HTERT RPE-1 (cell line): ENCODE results near the gene GRAMD1A.
"Not testable (repeated sequence)": the region's sequence is repeated elsewhere in the genome, so short reads cannot be mapped to it uniquely, and the experiment has no call there.

ENCODE experiments used
- in situ Hi-C: fragments of 300-500 bp; cut with MboI; formaldehyde crosslinking; loops from 4 replicates; pipeline ENCODE4 v1.14.3; 2020; ENCODE audit warnings: low sequenced_read_pairs

Gene GRAMD1A

DNA sequence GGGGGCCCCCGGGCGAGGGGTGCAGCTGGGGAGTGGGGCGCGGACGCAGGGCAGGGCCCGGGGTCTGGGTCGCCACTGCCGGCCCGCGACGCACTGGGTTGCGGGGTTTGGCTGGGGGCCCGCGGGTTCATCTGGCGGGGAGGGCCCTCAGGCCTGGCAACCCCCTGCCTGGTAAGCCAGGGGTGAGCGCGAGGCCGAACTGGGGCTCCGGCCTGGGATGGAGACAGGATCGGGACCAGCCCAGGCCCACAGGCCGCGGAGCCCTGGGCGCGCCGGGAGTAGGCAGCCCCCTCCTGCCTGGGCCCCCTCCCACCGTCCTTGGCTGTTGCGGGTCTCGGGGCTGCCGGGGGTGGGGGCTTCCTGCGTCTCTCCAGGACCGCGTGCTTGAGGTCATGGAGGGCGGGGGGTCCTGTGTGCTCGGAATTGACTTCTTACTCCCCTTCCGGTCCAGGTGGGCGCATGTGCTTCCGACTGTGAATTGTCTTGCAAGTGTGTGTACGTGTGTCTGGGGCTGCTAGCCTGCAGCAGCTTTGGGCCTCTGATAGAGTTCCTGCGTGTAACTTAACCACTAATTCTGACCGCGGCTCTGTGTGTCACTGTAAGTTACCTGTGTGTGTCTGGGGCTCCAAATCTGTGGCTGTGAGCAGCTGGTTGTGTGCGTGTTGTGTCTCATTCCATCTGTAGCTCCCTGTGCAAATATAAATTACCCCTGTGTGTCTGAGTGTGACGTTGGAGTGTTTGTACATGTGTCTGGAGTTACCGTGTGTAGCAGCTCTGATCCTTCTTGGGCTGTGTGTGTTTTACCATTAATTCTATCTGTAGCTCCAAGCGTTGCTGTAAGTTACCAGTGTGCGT is 751 bp downstream of the GRAMD1A start:
- in situ Hi-C loops = no loop called here

DNA sequence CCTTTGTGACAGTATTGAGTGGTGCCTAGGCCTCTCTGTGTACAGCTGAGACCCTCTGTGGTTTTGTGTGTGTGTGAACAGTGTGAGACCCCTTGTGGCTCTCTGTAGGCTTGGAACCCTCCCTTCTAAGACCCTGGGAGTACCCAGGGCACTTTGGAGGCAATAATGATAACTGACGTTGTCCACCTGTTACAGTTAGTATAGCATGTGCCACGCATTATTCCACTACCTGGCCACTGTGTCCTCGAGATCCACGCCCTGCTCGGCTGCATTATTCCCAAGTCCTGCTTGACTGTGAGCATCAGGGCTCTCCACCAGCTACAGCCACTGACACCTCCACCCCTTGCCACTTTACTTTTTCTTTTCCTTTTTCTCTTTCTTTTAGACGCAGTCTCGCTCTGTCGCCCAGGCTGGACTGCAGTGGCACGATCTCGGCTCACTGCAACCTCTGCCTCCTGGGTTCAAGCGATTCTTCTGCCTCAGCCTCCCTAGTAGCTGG is 2.0 kb downstream of the GRAMD1A start:
- in situ Hi-C loops = no loop called here

DNA sequence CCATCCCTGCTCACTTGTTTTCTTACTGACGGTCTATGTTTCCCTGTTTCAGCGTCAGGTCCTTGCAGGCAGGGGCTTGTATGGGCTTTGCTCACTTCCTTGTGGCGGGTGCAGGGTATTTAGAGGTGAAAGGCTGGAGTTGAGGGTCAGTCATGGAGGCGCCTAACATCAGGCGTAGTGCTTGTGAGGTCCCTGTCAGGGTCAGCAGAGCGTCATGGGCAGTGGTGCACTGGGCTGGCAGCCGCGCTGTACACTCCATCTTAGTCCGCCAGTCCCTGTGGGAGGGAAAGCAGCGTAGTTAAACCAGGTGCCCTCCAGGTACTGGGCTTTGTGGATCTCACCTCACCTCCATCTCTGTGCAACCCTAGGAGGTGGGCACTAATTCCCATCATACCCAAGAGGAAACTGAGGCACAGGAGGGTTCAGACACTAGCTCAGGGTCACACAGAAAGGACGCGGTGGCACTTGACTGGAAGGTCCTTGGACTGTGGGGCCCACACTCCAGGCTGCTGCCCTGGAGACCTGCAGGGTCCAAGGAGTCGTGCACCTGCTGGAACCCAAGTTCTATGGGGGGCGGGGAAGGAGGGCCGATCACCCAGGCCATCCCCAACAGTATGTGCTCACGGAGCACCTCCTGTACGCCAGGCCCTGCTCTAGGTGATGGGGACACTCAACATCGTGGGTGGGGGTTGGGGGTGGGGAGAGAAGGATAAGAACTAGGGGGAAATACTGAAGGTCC is 4.6 kb downstream of the GRAMD1A start:
- in situ Hi-C loops = no loop called here

DNA sequence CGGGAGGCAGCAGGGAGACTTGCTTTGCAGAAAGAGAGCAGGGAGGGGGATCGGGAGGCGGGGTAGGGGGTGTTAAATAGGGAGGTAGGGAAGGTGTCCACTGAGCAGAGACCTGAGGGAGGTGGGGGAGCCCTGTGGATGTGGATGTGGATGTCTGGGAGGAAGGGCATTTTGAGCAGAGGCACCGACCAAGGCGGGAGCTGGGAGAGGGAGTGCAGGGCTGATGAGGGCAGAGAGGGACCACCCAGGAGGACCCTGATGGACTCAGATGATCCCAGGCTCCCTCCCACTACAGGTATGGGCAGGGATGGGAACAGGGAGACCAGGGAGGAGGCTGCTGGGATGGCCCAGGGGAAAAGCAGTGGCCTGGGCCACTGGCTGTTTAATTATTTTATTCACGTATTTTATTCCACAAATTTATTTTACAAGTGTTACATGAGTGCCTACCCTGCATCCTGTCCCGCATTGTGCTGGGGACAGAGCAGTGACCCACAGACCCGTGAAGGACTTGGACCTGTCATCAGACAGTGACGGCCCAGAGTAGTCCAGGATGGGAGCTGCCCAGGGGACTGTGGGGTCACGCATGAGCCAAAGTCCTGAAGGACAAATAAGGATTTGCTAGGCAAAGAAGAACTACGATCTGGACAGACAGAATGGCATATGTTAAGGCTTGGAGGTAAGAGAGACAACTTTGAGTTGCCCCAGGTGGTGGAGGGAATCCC is 5.3 kb downstream of the GRAMD1A start:
- in situ Hi-C loops = no loop called here

DNA sequence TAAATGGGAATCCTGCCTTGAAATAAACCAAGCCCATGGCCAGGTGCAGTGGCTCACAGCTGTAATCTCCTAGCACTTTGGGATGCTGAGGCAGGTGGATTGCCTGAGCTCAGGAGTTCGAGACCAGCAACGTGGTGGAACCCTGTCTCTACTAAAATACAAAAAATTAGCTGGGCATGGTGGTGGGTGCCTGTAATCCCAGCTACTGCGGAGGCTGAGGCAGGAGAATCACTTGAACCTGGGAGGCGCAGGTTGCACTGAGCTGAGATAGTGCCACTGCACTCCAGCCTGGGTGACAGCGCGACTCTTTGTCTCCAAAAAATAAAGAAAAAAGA is 5.9 kb downstream of the GRAMD1A start:
- in situ Hi-C loops = not testable (repeated sequence)

DNA sequence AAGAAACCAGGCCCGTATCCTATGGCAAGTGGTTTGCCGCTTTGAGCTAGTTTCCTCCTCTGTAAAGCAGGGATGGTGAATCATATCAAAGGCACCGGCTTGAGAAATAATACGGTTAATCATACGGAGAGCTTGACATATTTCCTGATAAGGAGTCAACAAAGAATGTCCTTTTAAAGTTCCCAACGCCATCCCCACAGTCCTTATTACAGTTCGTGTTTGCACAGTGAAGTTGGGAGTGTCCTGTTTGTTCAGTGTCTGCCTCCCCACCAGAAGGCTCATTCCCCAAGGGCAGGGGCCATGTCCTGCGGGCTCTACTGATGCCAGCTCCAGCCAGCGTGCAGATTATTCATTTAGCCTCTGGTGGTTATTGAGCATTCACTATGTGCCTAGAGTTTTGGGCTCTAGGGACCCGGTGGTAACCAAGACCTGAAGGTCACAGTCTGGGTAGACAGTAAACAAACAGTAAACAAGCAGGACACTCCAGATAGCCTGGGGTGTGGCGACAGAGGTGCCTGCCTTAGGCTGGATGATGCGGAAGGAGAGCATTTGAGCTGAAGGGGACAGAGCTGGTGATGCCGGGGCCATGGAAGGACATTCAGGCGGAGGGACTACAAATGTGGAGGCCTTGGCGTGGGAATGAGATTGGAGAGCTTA is 6.3 kb downstream of the GRAMD1A start:
- in situ Hi-C loops = no loop called here

DNA sequence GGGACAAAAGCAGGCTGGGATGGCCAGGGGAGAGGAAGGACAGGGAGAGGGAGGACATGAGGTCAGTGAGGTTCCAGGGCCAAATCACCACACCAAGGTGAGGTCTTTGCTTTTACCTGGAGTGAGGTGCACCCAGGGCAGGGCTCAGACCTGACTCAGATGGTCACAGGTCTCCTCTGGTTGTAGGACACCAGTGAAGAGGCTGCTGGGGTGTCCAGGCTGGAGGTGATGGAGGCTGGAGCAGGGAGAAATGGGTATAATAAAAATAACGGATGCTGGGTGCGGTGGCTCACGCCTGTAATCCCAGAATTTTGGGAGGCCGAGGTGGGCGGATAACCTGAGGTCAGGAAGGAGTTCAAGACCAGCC is 6.9 kb downstream of the GRAMD1A start:
- in situ Hi-C loops = no loop called here

DNA sequence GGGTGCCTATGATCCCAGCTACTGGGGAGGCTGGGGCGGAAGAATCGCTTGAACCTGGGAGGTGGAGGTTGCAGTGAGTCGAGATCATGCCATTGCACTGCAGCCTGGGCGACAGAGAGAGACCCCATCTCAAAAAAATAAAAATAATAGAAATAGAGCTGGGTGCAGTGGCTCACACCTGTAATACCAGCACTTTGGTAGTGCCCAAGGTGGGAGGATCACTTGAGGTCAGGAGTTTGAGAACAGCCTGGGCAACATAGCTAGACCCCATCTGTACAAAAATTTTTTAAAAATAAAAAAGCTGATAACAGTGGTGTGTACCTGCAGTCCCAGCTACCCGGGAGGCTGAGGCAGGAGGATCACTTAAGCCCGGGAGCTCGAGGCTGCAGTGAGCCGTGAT is 7.3 kb downstream of the GRAMD1A start:
- in situ Hi-C loops = not testable (repeated sequence)

DNA sequence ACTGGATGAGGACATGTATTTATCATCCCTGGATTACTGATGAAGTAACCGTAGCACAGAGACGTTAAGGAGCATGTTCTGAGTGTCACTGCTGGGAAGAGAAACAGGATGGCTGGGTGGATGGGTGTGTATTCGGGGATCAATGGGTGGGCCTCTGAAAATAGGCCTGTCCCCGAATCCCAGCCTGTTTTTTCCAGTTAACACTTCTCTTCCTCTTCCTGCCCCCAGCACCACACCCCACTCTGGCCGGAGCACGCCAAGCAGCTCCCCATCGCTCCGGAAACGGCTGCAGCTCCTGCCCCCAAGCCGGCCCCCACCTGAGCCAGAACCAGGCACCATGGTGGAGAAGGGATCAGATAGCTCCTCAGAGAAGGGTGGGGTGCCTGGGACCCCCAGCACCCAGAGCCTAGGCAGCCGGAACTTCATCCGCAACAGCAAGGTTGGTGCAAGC is 8.8 kb downstream of the GRAMD1A start:
- in situ Hi-C loops = no loop called here

DNA sequence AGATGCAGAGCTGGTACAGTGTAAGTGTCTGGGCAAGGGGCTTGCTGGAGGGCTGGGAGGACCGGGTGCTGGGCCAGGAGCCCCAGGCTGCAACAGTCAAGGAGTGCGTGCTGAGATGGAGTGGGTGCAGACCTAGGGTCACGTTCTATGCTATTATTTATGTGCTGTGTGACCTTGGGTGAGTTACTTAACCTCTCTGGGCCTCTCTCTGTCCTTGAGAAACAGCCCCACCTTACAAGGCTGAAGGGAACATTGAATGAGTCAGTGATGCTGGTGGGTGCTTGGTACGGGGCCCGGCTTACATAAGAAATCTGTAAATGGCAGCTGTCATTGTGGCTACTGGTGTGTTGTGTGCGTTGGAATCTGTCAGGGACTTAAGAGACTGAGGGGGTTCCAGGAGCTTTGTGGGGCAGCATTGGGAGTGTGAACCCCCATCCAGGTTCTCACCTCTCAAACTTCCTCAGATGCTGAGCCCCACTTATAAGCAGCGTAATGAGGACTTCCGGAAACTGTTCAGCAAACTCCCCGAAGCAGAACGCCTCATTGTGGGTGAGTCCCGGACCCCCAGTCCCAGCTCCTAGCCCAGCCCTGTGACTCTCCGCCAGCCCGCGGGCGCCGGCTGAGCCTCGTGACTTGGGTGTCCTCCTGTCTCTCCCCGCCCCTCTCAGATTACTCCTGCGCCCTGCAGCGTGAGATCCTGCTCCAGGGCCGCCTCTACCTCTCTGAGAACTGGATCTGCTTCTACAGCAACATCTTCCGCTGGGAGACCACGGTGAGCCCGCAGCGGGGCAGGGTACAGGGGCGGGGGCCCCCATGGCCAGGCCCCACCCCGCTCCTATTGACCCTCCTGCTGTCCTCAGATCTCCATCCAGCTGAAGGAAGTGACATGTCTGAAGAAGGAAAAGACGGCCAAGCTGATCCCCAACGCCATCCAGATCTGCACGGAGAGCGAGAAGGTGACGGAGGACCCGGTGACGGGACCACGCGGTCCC is 9.6 kb downstream of the GRAMD1A start:
- in situ Hi-C loops = no loop called here

DNA sequence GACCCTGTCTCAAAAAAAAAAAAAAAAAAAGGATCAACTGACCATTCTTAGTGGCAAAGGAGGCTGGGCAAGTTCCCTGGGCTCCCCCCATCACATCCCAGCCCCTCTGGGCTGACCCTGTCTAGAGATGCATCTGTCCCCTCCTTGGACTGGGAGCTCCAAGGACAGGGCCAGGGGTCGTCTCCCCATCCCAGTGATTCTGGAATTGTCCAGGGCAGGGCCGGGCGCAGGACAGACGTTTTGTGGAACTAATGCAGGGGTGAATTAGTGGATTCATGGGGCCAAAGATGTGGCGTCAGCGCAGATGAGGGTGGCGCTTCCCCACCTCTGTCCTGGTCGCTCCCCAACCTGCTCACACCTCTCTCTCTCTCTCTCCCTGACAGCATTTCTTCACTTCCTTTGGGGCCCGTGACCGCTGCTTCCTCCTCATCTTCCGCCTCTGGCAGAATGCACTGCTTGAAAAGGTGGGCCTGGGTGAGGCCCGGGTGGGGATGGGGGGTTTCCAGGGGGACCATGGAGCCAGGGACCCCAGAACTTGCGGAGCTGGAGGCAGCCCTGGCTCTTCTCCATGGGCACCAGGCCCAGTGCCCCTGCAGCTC is 11.1 kb downstream of the GRAMD1A start:
- in situ Hi-C loops = no loop called here

DNA sequence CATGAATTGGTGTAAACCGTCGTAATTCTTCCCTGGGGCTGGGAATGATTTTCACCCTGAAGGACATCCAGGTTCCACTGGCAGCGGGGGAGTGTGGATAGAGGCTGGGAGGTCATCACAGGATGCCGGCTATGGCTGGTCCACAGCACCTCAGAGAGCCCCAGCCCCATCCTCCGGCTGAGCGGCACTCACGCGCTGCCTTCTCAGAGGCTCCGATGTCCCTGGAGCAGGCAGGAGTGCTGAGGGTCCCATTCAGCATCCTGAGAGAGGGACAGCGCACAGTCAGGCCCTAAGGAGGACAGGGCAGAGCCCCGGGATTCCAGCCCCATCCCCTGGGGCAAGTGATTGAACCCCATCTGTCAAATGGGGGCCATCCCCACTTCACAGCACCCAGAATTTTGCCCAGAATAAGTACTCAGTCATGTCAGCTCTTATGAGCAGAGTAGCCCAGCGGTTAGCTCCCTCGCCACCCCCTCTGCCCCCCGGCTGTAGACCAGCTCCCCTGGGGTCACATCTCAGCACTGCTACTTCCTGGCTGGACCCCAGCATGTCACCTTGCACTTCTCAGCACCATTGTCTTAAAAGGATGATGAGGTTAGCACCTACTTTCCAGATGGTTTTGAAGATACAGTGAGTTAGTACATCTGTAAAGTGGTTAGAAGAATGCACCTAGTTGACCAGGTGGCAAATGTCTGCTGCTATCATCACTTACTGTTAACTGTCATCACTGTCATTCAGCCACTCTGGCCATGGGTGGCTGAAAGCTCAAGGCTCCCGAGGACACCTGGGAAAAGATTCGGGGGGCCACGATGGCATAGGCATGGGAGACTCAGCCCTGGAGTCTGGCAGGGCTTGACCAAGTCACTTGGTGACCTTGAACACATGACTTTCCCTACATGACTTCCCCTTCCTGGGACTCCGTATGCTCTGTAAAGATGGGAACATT is 11.9 kb downstream of the GRAMD1A start:
- in situ Hi-C loops = no loop called here

DNA sequence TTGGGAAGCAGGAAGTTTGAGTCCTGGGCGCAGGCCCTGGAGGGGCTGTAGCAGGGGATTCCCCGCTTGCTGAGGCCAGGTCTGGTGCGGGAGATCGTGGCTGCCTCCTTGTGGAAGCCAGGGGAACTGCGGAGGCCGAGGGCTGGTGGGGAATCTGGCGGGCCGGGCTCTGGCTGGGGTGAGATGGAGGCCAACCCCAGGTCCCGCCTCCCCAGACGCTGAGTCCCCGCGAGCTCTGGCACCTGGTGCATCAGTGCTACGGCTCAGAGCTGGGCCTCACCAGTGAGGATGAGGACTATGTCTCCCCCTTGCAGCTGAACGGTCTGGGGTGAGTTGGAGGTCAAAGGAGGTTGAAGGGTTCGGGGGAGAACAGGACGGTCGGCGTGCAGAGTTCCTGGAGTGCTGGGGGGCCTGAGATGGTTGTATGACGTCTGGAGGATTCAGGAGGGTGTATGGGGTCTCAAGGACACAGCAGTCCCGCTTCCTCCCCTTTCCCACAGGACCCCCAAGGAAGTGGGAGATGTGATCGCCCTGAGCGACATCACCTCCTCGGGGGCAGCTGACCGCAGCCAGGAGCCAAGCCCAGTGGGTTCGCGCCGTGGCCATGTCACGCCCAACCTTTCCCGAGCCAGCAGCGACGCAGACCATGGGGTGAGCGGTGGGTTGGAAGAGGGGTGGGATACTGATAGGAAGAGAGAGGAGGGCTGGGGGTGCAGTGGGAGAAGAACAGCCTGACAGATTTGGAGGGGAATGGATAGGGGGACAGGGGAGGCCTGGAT is 13.1 kb downstream of the GRAMD1A start:
- in situ Hi-C loops = no loop called here

DNA sequence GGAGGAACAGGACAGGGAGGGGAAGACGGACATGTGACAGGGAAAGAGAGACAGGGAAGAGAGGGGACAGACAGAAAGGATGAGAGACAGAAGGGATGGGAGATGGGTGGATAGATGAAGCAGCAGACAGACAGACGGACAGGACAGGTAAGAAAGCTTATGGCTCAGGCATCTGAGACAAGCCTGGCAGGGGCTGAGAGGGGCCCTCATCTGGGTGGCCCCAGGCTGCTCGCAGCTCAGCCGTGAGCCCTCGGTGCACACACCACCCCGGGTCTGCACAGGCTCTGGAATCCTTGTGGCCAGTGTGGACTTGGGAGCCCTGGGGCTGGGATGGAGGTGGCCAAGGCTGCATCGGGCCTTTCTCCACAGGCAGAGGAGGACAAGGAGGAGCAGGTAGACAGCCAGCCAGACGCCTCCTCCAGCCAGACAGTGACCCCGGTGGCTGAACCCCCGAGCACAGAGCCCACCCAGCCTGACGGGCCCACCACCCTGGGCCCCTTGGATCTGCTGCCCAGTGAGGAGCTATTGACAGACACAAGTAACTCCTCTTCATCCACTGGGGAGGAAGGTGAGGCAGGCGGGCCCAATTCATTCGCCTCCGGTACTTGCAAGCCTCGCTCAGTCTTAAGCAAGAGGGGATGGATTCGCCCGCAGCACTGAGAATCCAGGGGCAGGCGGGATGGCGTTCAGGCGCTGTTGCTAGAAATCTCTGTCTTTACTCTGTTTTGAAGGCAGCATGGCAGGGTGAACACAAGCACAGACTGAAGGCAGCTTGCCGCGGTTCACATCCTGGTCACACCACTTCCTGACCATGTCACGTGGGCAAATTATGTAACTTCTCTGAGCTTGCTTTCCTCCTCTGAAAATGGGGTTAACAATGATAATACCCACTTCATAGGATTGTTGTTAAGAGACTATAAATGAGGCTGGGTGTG is 14.0 kb downstream of the GRAMD1A start:
- in situ Hi-C loops = no loop called here

DNA sequence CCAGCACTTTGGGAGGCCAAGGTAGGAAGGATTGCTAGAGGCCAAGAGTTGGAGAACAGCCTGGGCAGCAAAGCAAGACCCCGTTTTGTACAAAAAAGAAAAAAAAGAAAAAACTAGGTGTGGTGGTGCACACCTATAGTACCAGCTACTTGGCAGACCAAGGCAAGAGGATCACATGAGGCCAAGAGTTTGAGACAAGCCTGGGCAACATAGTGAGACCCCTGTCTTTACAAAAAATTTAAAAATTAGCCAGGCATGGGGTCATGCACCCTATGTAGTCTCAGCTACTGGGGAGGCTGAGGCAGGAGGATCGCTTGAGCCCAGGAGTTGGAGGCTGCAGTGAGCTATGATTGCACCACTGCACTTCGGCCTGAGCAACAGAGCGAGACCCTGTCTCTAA is 14.7 kb downstream of the GRAMD1A start:
- in situ Hi-C loops = not testable (repeated sequence)

DNA sequence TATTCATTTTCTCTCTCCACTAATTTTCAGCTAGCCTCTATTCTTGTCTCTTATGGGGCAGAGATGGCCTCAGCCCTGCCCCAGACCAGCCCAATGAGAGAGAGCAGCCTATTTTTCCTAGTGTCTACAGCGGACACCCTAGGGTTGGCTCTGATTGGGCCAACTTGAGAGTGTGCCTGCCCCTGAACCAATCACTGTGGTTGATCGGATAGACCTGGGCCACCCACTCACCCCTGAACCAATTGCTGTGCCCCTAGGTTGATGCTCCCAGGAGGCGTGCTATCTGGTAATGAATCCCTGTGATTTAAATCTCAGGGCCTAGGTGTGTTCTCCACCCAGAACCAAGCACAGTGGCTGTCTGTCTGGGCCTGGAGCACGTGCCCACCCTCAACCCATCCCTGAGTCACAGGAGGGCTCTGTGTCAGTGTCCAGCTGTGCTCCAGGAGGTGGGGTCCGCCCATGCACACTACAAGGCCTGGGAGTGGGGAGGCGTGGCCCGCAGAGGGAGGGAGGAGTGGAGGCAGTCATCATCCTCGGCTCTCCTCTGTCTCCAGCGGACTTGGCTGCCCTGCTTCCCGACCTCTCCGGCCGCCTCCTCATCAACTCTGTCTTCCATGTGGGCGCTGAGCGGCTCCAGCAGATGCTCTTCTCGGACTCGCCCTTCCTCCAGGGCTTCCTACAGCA is 15.3 kb downstream of the GRAMD1A start:
- in situ Hi-C loops = no loop called here
